Left hindlimb (tissue), 1 donor: ENCODE results near the gene S100B.

ENCODE experiments used
- DNase-seq: peaks from one replicate; pipeline ENCODE4 v3.0.0-alpha.2; 2018

S100B gene

DNA sequence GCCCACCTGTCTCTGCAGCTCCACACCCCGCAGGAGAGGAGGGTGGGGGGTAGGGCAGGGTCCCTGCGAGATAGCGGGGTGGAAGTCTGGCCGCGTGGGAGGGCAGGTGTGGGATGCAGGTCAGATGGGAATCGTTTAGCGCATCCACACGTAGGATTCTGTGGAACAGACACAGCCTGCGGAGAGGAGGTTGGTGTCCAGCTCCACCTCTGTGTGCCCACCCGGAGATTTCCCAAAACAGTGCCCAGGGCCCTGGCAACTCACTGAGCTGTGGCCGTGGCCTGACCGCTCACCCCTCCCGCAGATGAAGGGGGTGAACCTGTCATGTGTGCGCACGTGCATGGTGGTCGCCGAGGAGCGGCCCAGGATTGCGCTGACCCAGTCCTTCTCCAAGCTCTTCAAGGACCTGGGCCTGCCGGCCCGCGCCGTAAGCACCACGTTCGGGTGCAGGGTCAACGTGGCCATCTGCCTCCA, 46.9 kb downstream of the S100B start:
- DNase-seq: no peak

DNA sequence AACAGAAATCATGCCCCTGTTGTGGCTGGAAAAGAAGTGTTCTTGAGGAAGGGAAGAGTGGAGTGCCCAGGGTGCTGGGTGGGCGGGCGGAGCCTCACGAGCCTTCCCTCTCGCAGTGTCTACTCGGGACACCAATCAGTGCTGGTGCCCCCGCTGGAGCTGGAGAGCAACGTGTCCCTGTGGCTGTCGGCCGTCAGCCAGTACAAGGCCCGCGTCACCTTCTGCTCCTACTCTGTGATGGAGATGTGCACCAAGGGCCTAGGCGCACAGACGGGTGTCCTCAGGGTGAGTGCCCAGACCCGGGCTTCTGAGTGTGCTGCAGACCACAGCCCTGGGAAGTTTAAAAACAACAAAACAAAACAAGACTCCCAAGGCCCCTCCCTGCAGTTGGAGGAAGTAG, 47.4 kb downstream of the S100B start:
- no peak for DNase-seq

DNA sequence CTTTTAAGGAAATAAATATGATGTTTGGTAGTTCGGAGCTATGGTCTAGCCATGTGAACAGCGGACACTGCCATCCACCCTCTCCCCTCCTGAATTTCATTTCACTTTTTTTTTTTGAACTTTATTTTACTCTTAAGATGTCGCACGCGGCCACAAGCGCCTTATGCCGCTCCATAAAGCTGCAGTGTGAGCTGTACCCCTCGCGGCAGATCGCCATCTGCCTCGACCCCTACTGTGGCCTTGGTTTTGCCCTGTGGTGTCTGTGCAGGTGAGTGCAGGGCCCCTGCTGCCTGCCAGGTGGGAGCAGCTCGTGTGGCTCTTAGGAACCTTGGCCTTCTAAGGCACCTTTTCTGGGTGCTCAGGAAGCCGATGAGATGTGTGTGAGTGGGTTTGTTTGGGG, 48.1 kb downstream of the S100B start:
- no peak for DNase-seq

- no peak for DNase-seq
Measured at GRCh38 chr21:46555678-46556077, 49.2 kb downstream of the S100B start.

- no peak for DNase-seq
Measured at GRCh38 chr21:46555225-46555617, 49.7 kb downstream of the S100B start.

DNA sequence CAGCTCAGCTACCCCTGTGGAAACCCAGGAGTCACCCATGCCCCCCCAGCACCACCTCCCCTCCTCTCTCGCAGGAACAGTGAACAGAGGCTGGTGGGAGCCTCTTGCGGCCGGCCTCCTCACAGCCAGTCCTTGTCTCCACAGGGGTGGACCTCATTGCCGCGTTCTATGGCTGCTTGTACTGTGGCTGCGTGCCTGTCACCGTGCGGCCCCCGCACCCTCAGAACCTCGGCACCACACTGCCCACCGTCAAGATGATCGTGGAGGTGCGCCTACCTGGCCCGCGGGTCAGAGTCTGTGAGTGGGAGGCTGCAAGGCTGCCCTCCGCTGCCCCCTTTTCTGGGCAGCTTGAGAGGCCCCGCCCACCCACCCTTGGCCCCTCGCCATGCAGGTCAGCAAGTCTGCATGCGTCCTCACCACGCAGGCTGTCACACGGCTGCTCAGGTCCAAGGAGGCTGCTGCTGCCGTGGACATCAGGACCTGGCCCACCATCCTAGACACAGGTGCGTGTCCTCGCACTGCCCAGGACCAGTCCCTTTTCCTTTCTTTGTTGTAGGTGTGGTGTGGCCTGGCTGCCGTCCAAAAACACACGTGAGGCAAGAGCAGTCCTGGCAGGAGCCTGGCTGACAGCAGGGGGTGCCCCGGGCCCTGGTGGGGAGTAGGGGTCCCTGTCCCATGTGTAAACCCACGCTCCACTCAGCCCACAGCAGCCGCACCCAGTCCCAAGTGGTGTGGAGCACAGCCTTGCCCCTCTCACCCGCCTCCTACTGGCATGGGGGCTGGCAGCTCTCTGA, 50.3 kb downstream of the S100B start:
- no peak for DNase-seq

DNA sequence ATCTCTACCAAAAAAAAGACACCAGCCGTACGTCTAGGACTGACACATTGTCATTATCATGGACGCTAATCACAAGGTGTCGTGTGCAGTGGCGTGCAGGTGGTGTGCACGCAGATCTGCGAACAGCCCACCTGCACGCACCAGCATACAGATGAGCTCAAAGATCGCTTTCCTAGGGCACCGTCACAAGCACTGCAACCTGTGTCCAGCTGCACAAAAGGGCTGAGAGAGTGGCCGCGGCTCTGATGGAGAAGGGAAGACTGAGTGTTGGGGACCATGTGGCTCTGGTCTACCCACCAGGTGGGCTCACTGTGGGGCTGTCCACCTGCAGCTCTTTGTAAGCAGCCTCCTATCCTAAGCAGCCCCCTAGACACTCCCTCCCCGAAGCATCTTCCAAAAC, 50.9 kb downstream of the S100B start:
- no peak for DNase-seq

- DNase-seq: no peak
Measured at GRCh38 chr21:46552865-46553379, 52.0 kb downstream of the S100B start.

DNA sequence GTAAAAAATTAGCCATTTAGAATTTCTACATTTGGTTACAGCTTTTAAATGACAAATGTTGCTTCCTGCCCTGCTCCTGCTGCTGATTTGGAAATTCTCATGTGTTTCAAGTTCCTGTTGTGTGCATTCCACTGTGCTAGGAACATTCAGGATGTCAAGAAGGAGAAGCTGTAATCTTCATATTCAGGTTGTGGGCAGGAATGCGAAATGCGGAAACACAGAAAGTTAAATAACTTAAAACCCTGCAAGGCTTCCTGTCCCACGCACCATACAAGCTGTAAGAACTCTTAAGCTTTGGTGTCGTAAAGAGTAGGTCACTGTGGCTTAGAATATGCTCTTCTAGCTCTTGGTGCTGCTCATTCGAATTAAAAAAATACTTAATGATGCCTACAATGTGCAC, 52.6 kb downstream of the S100B start:
- DNase-seq: no peak

DNA sequence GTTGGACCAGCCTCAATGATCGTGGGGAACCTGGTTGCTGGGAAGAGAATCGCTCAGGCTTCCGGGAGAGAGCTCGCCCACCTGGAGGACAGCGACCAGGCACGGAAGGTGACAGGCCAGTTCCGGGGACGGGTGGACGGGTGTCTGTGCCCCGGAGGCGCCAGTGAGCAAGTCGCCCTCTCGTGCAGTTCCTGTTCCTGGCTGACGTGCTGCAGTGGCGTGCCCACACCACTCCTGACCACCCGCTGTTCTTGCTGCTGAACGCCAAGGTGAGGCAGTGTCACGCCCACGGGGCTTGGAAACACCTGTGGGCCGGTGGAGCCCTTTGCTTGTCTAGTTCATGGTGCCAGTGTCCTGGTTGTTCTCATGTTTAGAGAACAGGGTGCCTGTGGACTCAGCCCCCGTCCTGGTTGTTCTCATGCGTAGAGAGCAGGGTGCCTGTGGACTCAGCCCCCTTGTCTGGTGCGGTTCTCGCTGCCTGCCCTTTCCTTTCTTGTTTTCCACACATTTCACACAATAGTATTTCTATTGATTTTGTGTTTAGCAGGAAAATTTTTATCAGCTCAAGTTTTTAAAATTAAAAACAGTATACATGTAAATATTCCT, 53.1 kb downstream of the S100B start:
- DNase-seq: no peak

- no peak for DNase-seq
Measured at GRCh38 chr21:46550116-46550941, 54.6 kb downstream of the S100B start.

- DNase-seq: no peak
Measured at GRCh38 chr21:46549650-46550049, 55.2 kb downstream of the S100B start.
